MM.1S (cell line): ENCODE data around the gene LAMC1.

Experiments used
- DNase-seq: peaks from one replicate; pipeline ENCODE4 v3.0.0-alpha.2; 2015
- H2AFZ ChIP-seq: fragments of 300-600 bp; sonication (generic); 2 replicates; pipeline ENCODE4 v1.6.0; 2016; ENCODE audit warnings: antibody characterized with exemption, low read length
- H3F3A ChIP-seq: fragments of 300-600 bp; sonication (generic); 2 replicates; pipeline ENCODE4 v1.6.1; 2016; ENCODE audit warnings: mild to moderate bottlenecking, antibody characterized with exemption, low read length, moderate library complexity, mixed read lengths; ENCODE audit not compliant: insufficient read depth
- H3K27ac ChIP-seq: fragments of 300-600 bp; sonication (generic); 2 replicates; pipeline ENCODE4 v1.5.1; 2016; ENCODE audit warnings: mild to moderate bottlenecking, low read length
- H3K27me3 ChIP-seq: fragments of 300-600 bp; sonication (generic); replicated peaks from 2 replicates; pipeline ENCODE4 v1.6.0; 2016; ENCODE audit warnings: low read length; ENCODE audit not compliant: insufficient read depth
- H3K36me3 ChIP-seq: fragments of 300-600 bp; sonication (generic); replicated peaks from 2 replicates; pipeline ENCODE4 v1.6.1; 2016; ENCODE audit warnings: mild to moderate bottlenecking, low read length, mixed read lengths; ENCODE audit not compliant: insufficient read depth
- H3K4me1 ChIP-seq: fragments of 300-600 bp; sonication (generic); 2 replicates; pipeline ENCODE4 v1.6.1; 2016; ENCODE audit warnings: low read length, mixed read lengths
- H3K4me2 ChIP-seq: fragments of 300-600 bp; sonication (generic); 2 replicates; pipeline ENCODE4 v1.6.0; 2016; ENCODE audit warnings: low read depth, low read length
- H3K4me3 ChIP-seq: fragments of 300-600 bp; sonication (generic); 2 replicates; pipeline ENCODE4 v1.5.1; 2016; ENCODE audit warnings: low read length, mixed read lengths
- H3K79me2 ChIP-seq: fragments of 300-600 bp; sonication (generic); 2 replicates; pipeline ENCODE4 v1.6.1; 2016; ENCODE audit warnings: mixed run types, low read length, mixed read lengths
- H3K9ac ChIP-seq: fragments of 300-600 bp; sonication (generic); 2 replicates; pipeline ENCODE4 v1.6.1; 2016; ENCODE audit warnings: low read length, mixed read lengths
- H3K9me2 ChIP-seq: fragments of 300-600 bp; sonication (generic); replicated peaks from 2 replicates; pipeline ENCODE4 v1.6.1; 2016; ENCODE audit warnings: mild to moderate bottlenecking, low read length, mixed read lengths; ENCODE audit not compliant: insufficient read depth
- H3K9me3 ChIP-seq: fragments of 300-600 bp; sonication (generic); replicated peaks from 2 replicates; pipeline ENCODE4 v1.6.1; 2016; ENCODE audit warnings: mild to moderate bottlenecking, low read length, mixed read lengths; ENCODE audit not compliant: insufficient read depth
- H4K20me1 ChIP-seq: fragments of 300-600 bp; sonication (generic); 2 replicates; pipeline ENCODE4 v1.6.1; 2016; ENCODE audit warnings: mild to moderate bottlenecking, low read length, moderate library complexity, mixed read lengths; ENCODE audit not compliant: insufficient read depth
- EZH2 ChIP-seq: fragments of 300-600 bp; sonication (generic); optimal IDR thresholded peaks from 2 replicates; pipeline ENCODE3; 2017; ENCODE audit warnings: low read depth, mild to moderate bottlenecking, antibody characterized with exemption, low read length, mixed read lengths
- EZH2phosphoT487 ChIP-seq: fragments of 300-600 bp; sonication (generic); IDR thresholded peaks from 2 replicates; pipeline ENCODE4 v1.6.1; 2018; ENCODE audit warnings: antibody characterized with exemption, low read length
- TF ChIP-seq, protein P1 (sequence below): fragments of 300-600 bp; sonication (generic); IDR thresholded peaks from 2 replicates; pipeline ENCODE4 v1.5.1; 2016; ENCODE audit warnings: antibody characterized with exemption, low read length, mixed read lengths

The LAMC1 gene

DNA sequence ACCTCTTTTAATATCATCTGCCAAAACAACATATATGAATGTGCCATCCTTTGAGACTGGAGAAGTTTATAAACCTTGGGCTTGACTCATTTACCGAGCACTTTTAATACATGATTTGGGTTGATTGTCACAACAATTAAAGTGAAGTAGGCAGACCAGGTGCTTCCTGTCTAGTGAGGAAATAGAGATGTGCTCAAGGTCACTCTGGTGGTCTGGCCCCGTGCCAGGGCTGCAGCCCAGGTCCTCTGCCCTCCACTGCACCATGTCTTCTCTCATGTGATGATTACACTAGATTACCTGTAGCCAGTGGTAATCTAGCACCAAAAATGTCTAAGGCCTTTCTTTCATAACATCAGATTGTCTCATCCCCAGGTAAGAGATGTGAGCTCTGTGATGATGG is 101.0 kb downstream of the LAMC1 start:
- peak; percentile 81 for DNase-seq
- no peaks in the 10 kb centered on the region for H3F3A ChIP-seq
- TF ChIP-seq, protein P1, sequence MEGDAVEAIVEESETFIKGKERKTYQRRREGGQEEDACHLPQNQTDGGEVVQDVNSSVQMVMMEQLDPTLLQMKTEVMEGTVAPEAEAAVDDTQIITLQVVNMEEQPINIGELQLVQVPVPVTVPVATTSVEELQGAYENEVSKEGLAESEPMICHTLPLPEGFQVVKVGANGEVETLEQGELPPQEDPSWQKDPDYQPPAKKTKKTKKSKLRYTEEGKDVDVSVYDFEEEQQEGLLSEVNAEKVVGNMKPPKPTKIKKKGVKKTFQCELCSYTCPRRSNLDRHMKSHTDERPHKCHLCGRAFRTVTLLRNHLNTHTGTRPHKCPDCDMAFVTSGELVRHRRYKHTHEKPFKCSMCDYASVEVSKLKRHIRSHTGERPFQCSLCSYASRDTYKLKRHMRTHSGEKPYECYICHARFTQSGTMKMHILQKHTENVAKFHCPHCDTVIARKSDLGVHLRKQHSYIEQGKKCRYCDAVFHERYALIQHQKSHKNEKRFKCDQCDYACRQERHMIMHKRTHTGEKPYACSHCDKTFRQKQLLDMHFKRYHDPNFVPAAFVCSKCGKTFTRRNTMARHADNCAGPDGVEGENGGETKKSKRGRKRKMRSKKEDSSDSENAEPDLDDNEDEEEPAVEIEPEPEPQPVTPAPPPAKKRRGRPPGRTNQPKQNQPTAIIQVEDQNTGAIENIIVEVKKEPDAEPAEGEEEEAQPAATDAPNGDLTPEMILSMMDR, result no peak
- TF ChIP-seq EZH2phosphoT487, result no peak
- no peak for TF ChIP-seq EZH2

DNA sequence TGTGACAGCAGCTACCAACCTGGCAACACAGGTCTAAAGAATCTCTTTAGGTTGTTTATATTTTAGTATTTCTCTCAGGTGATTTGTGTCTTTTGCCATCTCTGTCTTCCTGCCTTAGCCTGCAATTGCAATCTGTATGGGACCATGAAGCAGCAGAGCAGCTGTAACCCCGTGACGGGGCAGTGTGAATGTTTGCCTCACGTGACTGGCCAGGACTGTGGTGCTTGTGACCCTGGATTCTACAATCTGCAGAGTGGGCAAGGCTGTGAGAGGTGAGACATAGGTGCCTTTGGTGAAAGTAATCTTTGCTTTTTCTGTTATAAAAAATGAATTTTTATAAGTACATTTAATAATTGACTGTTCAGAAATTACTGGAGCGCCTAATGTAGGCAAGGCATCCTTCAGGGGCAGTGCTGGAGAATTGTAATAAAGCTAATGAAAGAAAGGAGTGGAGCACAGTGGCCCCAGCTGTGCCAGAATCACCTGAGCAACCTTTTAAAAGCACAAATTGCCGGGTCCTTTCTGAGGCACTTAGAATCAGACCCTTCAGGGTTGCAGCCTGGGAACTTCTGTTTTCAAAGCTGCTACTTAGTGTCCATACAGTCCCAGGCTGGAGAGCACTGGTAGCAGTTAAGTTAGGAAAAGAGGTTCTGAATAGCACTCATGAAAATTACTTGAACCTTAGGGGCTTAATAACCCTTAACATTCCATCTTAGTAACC is 102.2 kb downstream of the LAMC1 start:
- Histone ChIP-seq H3K27me3 (no peaks in the 10 kb centered on the region), H3K79me2 (no peaks in the 10 kb centered on the region), H4K20me1 (no peaks in the 10 kb centered on the region), H3K4me1 (peaks cover 8% of the 10 kb centered on the region; the same call in 1 of the 2 replicates), H3K4me2 (no peak overlapping the region), H3K27ac (no peak overlapping the region), H3K9ac (no peak overlapping the region), H3K9me2 (no peaks in the 10 kb centered on the region), H3K36me3 (no peaks in the 10 kb centered on the region), H3F3A (no peaks in the 10 kb centered on the region), H3K4me3 (no peak overlapping the region), H3K9me3 (no peaks in the 10 kb centered on the region), H2AFZ (no peak overlapping the region)
- DNase-seq, result no peak
- TF ChIP-seq, protein P1, result no peak

More for the DNA sequence above, 101.0 kb downstream of the LAMC1 start:
- H3K9me3 ChIP-seq, result no peaks in the 10 kb centered on the region
- H4K20me1 ChIP-seq, result no peaks in the 10 kb centered on the region
- H2AFZ ChIP-seq, result no peak overlapping the region
- H3K27me3 ChIP-seq, result no peaks in the 10 kb centered on the region
- no peaks in the 10 kb centered on the region for H3K36me3 ChIP-seq
- no peaks in the 10 kb centered on the region for H3K79me2 ChIP-seq
- no peak overlapping the region for H3K4me3 ChIP-seq
- no peaks in the 10 kb centered on the region for H3K9me2 ChIP-seq
- H3K4me2 ChIP-seq, result no peak overlapping the region
- H3K4me1 ChIP-seq, result peaks cover 8% of the 10 kb centered on the region; the same call in 1 of the 2 replicates
- H3K27ac ChIP-seq, result no peak overlapping the region
- no peak overlapping the region for H3K9ac ChIP-seq

DNA sequence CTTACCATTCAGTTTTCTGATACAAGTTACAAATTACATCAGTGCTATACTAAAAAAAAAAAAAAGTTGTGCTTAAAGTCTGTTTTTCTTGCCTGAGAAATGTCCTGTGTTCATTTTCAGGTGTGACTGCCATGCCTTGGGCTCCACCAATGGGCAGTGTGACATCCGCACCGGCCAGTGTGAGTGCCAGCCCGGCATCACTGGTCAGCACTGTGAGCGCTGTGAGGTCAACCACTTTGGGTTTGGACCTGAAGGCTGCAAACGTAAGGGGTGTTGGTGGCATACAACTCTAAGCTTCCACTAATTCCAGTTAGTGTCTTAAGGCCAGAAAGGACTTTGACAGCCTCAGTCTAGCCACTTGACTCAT is 102.8 kb downstream of the LAMC1 start:
- H3K9me2 ChIP-seq, result no peaks in the 10 kb centered on the region
- no peak overlapping the region for H3K27ac ChIP-seq
- DNase-seq, result no peak
- no peaks in the 10 kb centered on the region for H3K79me2 ChIP-seq
- no peak overlapping the region for H3K9ac ChIP-seq
- H2AFZ ChIP-seq, result no peak overlapping the region
- H3K9me3 ChIP-seq, result no peaks in the 10 kb centered on the region
- TF ChIP-seq EZH2 (no peak), EZH2phosphoT487 (no peak)
- TF ChIP-seq, protein P1, result no peak
- H3K4me1 ChIP-seq, result peaks cover 8% of the 10 kb centered on the region; the same call in 1 of the 2 replicates
- no peak overlapping the region for H3K4me3 ChIP-seq
- no peaks in the 10 kb centered on the region for H3K36me3 ChIP-seq
- H3K4me2 ChIP-seq, result no peak overlapping the region
- no peaks in the 10 kb centered on the region for H3K27me3 ChIP-seq
- H4K20me1 ChIP-seq, result no peaks in the 10 kb centered on the region
- no peaks in the 10 kb centered on the region for H3F3A ChIP-seq
